K562 (cell line): Measurements from ENCODE around the gene CEBPB. TPM values are rescaled to one million over a fixed set of nuclear protein-coding genes. Genes with fewer than 3 reads are reported as not detected.
A peak's percentile ranks its signal among the peaks of the same experiment; 100 is the strongest.

Experiments used
- CHD2 ChIP-seq: IDR thresholded peaks from 2 replicates; pipeline ENCODE4 v1.6.1; 2011; ENCODE audit warnings: low read depth, low read length
- NFE2L1 ChIP-seq: fragments of 450-650 bp; IDR thresholded peaks from 2 replicates; pipeline ENCODE4 v1.6.1; 2016; ENCODE audit warnings: missing genetic modification characterization, low read depth, mild to moderate bottlenecking, missing compliant biosample characterization, moderate library complexity, borderline replicate concordance
- POLR2AphosphoS2 ChIP-seq: IDR thresholded peaks from 2 replicates; pipeline ENCODE4 v1.6.1; 2012; ENCODE audit warnings: low read length, improper control_type of control experiment
- POLR2G ChIP-seq: fragments of 200-400 bp; formaldehyde crosslinking; IDR thresholded peaks from 2 replicates; pipeline ENCODE4 v1.6.1; 2017; ENCODE audit warnings: low read depth, mild to moderate bottlenecking, antibody characterized with exemption, low read length, moderate library complexity
- PTTG1 ChIP-seq: fragments of 450-650 bp; IDR thresholded peaks from 2 replicates; pipeline ENCODE4 v1.6.1; 2016; ENCODE audit warnings: low read depth, mild to moderate bottlenecking, missing genetic modification characterization, missing compliant biosample characterization
- RAD21 ChIP-seq, 2 experiments: fragments of 250-450 bp in 1 of 2; fragments of 450-650 bp in 1 of 2; sonication (Bioruptor Pico) in 1 of 2; formaldehyde crosslinking in 1 of 2; IDR thresholded peaks in 1 of 2; conservative IDR thresholded peaks in 1 of 2; 2 replicates each; pipeline versions ENCODE4 v1.4.0 to v1.8.0; 2020 to 2022; ENCODE audit warnings: mild to moderate bottlenecking in 2 of 2, moderate library complexity in 1 of 2
- SMAD3 ChIP-seq: fragments of 450-650 bp; formaldehyde crosslinking; conservative IDR thresholded peaks from 2 replicates; pipeline ENCODE4 v1.4.0; 2020; ENCODE audit warnings: mild to moderate bottlenecking
- TRIM24 ChIP-seq, 2 experiments: fragments of 450-650 bp; IDR thresholded peaks; 2 replicates each; pipeline ENCODE4 v1.6.1; 2016
- XRCC3 ChIP-seq: fragments of 450-650 bp; IDR thresholded peaks from 2 replicates; pipeline ENCODE4 v1.6.1; 2017; ENCODE audit warnings: mild to moderate bottlenecking, moderate library complexity
- ZC3H4 ChIP-seq: sonication (generic); formaldehyde crosslinking; IDR thresholded peaks from 2 replicates; pipeline ENCODE4 v1.9.0; 2021; ENCODE audit warnings: missing genetic modification reagents, borderline replicate concordance
- ZHX1 ChIP-seq: fragments of 150-350 bp; conservative IDR thresholded peaks from 2 replicates; pipeline ENCODE4 v1.6.1; 2014; ENCODE audit warnings: low read length
- ZNF133 ChIP-seq: fragments of 250-450 bp; sonication (Bioruptor Pico); IDR thresholded peaks from 2 replicates; pipeline ENCODE4 v1.4.0; 2020; ENCODE audit warnings: mild to moderate bottlenecking
- ZSCAN29 ChIP-seq: fragments of 450-650 bp; IDR thresholded peaks from 2 replicates; pipeline ENCODE4 v1.6.1; 2017
- polyA plus RNA-seq, 8 experiments: library from polyadenylated mRNA; depleted of rRNA in 4 of 8; stranded (reverse) in 5 of 8; unstranded in 3 of 8; fragments of >200 nt; fragmentation: Nextera tagmentation in 2 of 8; fragmentation: Illumina TruSeq in 1 of 8; extraction: Ambion mirVana in 2 of 8; extraction: Trizol in 1 of 8; gene quantifications; 2 replicates each; pipeline versions ENCODE4 v1.2.1 to v1.2.3, GENCODE V29; 2011 to 2014; ENCODE audit warnings: inconsistent platforms in 1 of 8, missing spikeins in 1 of 8
- total RNA-seq, 7 experiments: library from RNA; depleted of rRNA in 6 of 7; stranded (reverse); fragments of >200 nt in 6 of 7; fragmentation: Illumina TruSeq in 2 of 7; extraction: Trizol in 2 of 7; gene quantifications; 2 replicates each; pipeline versions ENCODE4 v1.2.1 to v1.2.3, GENCODE V29; 2011 to 2021; ENCODE audit warnings: low replicate concordance in 1 of 7
- TF ChIP-seq, protein P1 (sequence below), 2 experiments: fragments of 450-650 bp in 1 of 2; sonication (generic) in 1 of 2; formaldehyde crosslinking in 1 of 2; IDR thresholded peaks in 1 of 2; conservative IDR thresholded peaks in 1 of 2; 2 replicates each; pipeline versions ENCODE4 v1.6.1 to v1.8.1; 2016 to 2023; ENCODE audit warnings: mild to moderate bottlenecking in 2 of 2, moderate library complexity in 2 of 2, inconsistent platforms in 1 of 2, missing genetic modification reagents in 1 of 2
- TF ChIP-seq, protein P2 (sequence below), 2 experiments: fragments of 450-650 bp; IDR thresholded peaks; 2 replicates each; pipeline ENCODE4 v1.6.1; 2016; ENCODE audit warnings: mild to moderate bottlenecking in 2 of 2, borderline replicate concordance in 1 of 2, low read depth in 1 of 2, moderate library complexity in 1 of 2

The CEBPB gene
- total and polyA plus RNA-seq, 9 of the 15 experiments (the other 6 are each of a cell fraction or from before 2014, with no cell fraction given): 1.2 to 72.6 (median 7.8) TPM

DNA sequence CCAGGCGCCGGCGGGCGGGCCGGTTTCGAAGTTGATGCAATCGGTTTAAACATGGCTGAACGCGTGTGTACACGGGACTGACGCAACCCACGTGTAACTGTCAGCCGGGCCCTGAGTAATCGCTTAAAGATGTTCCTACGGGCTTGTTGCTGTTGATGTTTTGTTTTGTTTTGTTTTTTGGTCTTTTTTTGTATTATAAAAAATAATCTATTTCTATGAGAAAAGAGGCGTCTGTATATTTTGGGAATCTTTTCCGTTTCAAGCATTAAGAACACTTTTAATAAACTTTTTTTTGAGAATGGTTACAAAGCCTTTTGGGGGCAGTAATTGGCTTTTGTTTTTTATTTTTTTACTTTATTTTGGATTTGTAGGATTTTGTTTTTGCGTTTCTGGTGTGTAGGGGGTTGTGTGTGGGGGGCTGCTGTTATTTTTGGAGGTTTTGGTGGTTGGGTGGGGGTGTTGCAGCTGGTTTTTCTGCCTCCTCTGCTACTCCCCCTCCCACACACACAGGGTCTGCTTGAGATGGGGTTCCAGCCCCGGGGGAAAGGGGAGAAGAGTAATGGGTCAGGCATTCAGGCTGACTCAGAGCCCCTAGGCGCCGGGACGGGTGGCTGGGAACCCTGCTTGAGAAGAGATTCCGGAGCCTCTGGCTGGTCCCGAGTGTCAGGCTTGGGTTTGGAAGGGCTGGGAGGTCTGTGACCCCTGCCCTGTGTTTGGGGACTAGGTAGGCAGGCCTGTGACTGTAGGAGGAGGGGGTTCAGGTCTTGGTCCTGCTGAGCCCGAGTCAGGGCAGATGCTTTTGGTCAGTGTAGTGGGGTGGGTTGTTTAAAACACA, 2.0 kb downstream of the CEBPB start (continued):
- TF ChIP-seq ZC3H4 (CRISPR knock-in tag) (no peak), ZHX1 (no peak), POLR2AphosphoS2 (no peak; the same call in 1 of the 2 replicates), POLR2G (peak; percentile 68), NFE2L1 (tag) (no peak), SMAD3 (CRISPR knock-in tag) (no peak; the same call in 1 of the 2 replicates), ZSCAN29 (no peak), RAD21 (CRISPR knock-in tag; conservative IDR thresholded peaks at IDR 0.05 in 1 of 2, IDR thresholded peaks at IDR 0.05 in 1 of 2) (no peak; a peak in 1 of 4 replicates), XRCC3 (no peak), ZNF133 (CRISPR knock-in tag) (no peak), PTTG1 (tag) (no peak), TRIM24 (IDR thresholded peaks at IDR 0.05) (peak; percentile 54 to 78), CHD2 (no peak)
- TF ChIP-seq, protein P1, sequence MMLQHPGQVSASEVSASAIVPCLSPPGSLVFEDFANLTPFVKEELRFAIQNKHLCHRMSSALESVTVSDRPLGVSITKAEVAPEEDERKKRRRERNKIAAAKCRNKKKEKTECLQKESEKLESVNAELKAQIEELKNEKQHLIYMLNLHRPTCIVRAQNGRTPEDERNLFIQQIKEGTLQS (IDR thresholded peaks at IDR 0.05): peak; percentile 97
- TF ChIP-seq, protein P1 (CRISPR knock-in tag; conservative IDR thresholded peaks at IDR 0.05): peak; percentile 85
- TF ChIP-seq, protein P2, sequence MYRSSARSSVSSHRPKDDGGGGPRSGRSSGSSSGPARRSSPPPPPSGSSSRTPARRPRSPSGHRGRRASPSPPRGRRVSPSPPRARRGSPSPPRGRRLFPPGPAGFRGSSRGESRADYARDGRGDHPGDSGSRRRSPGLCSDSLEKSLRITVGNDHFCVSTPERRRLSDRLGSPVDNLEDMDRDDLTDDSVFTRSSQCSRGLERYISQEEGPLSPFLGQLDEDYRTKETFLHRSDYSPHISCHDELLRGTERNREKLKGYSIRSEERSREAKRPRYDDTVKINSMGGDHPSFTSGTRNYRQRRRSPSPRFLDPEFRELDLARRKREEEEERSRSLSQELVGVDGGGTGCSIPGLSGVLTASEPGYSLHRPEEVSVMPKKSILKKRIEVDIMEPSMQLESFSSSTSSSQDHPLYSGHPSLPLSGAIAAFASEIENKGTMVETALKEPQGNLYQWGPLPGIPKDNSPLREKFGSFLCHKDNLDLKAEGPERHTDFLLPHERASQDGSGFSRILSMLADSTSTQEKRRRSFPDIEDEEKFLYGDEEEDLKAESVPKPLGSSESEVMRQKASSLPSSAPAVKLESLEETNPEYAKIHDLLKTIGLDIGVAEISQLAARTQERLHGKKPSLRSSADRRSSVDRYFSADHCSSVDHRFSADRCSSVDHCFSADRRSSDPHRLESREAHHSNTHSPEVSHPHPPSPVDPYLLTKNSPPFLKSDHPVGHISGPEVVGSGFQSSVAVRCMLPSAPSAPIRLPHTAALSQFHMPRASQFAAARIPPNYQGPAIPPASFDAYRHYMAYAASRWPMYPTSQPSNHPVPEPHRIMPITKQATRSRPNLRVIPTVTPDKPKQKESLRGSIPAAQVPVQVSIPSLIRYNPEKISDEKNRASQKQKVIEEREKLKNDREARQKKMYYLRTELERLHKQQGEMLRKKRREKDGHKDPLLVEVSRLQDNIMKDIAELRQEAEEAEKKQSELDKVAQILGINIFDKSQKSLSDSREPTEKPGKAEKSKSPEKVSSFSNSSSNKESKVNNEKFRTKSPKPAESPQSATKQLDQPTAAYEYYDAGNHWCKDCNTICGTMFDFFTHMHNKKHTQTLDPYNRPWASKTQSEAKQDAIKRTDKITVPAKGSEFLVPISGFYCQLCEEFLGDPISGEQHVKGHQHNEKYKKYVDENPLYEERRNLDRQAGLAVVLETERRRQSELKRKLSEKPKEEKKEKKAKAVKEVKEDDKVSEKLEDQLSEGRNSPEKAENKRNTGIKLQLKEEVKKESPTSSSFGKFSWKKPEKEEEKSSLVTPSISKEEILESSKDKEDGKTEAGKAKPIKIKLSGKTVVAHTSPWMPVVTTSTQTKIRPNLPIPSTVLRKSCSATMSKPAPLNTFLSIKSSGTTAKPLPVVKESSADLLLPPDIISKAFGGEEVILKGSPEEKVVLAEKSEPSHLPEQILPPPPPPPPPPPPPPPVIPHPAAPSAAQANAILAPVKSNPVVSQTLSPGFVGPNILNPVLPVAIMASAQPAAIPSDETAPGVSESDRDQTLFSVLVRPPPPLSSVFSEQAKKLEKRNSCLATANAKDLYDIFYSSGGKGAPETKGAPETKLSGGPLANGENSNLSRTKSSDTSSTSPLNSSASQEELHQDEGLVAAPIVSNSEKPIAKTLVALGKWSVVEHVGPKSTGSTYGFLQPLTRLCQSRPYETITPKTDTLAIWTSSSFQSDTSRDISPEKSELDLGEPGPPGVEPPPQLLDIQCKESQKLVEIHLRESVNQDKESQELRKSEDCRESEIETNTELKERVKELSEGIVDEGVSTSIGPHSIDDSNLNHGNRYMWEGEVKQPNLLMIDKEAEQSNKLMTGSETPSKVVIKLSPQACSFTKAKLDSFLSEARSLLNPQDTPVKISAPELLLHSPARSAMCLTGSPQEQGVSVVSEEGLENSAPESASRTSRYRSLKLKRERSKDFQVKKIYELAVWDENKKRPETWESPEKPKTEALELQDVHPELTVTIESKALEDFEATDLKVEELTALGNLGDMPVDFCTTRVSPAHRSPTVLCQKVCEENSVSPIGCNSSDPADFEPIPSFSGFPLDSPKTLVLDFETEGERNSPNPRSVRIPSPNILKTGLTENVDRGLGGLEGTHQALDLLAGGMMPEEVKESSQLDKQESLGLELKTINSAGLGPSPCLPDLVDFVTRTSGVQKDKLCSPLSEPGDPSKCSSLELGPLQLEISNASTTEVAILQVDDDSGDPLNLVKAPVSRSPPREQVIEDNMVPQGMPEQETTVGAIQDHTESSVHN (IDR thresholded peaks at IDR 0.05; ENCODE audit: borderline replicate concordance in 1 of 2, low read depth in 1 of 2): peak in 1 of 2 experiments; percentile 81; a peak in 1 of 4 replicates
